ENCODE results near the gene UNC93B1.
A peak's percentile ranks its signal among the peaks of the same experiment; 100 is the strongest.

Gene UNC93B1

DNA sequence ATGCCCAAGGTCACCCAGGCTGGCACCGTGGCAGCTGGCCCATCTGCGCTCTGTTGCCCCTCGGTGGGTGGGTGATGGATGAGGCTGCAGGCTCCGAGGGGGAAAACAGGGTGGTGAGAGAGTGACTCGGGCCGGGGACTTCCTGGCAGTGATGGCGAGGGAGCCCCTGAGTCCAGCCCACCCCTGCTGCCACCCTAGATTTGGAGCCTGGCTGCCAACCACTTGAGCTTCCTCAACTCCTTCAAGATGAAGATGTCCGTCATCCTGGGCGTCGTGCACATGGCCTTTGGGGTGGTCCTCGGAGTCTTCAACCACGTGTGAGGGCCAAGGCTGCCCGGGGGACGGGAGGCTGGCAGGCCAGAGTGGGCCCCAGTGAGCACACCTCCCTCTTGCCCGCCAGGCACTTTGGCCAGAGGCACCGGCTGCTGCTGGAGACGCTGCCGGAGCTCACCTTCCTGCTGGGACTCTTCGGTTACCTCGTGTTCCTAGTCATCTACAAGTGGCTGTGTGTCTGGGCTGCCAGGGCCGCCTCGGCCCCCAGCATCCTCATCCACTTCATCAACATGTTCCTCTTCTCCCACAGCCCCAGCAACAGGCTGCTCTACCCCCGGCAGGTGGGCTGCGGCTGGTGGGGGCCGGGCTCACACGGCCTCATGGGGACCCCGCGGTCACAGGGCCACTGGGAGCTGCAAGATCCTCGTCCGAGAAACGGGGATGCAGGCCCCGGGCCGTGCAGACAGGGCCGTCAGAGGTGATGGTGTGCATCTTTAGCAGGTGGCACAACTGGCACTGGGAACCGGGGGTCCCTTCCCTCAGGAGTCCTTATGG lies 45.0 kb upstream of the UNC93B1 start:
- TF ChIP-seq, protein P1, sequence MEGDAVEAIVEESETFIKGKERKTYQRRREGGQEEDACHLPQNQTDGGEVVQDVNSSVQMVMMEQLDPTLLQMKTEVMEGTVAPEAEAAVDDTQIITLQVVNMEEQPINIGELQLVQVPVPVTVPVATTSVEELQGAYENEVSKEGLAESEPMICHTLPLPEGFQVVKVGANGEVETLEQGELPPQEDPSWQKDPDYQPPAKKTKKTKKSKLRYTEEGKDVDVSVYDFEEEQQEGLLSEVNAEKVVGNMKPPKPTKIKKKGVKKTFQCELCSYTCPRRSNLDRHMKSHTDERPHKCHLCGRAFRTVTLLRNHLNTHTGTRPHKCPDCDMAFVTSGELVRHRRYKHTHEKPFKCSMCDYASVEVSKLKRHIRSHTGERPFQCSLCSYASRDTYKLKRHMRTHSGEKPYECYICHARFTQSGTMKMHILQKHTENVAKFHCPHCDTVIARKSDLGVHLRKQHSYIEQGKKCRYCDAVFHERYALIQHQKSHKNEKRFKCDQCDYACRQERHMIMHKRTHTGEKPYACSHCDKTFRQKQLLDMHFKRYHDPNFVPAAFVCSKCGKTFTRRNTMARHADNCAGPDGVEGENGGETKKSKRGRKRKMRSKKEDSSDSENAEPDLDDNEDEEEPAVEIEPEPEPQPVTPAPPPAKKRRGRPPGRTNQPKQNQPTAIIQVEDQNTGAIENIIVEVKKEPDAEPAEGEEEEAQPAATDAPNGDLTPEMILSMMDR (conservative IDR thresholded peaks at IDR 0.05; ENCODE audit: low read length) = no peak
- DNase-seq (ENCODE audit: low read depth) = no peak
- H3K4me3 ChIP-seq (ENCODE audit: low read length) = no peak overlapping the region

DNA sequence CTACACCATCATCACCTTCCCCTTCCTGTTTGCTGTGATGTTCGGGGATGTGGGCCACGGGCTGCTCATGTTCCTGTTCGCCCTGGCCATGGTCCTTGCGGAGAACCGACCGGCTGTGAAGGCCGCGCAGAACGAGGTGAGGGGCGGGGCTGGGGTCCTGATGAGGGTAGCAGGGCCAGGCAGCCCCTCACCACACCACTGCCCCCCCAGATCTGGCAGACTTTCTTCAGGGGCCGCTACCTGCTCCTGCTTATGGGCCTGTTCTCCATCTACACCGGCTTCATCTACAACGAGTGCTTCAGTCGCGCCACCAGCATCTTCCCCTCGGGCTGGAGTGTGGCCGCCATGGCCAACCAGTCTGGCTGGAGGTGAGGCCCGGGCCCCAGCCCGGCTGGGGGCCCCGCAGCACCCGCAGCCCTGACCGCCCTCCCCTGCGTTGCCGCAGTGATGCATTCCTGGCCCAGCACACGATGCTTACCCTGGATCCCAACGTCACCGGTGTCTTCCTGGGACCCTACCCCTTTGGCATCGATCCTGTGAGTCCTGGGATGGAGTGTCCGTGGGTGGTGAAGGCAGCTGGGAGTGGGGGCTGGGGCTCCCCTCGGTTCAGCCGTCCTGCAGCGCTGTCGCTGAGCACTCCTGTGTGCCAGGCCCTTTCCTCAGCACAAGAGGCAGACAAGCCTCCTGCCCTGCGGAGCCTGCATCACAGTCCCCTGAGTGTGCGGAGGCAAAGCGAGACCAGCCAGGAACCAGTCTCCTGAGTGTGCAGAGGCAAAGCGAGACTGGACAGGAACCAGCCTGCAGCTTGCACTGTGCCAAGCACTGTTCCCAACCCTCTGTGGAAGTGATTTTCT lies 43.8 kb upstream of the UNC93B1 start:
- no peak overlapping the region for H3K4me3 ChIP-seq (ENCODE audit: low read length)
- TF ChIP-seq, protein P1 (conservative IDR thresholded peaks at IDR 0.05; ENCODE audit: low read length) = no peak
- no peak for DNase-seq (ENCODE audit: low read depth)

DNA sequence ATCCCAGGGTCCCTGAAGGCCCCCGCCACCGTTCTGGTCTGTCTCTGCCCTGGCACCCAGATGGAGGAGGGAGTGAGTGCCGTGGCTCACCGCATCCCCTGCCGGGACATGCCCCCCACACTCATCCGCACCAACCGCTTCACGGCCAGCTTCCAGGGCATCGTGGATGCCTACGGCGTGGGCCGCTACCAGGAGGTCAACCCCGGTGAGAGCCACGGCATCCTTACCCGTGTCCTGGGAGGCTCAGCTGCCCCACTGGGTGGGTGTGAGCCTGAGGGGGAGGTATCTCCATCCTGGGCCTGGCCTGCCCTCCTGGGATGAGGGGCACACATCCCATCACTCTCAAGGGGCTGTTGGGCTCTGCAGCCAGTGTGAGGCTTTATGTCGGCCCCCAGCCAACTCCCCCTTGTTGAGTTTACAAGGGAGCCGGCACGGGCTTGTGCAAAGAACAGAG lies 41.0 kb upstream of the UNC93B1 start:
- H3K4me3 ChIP-seq (ENCODE audit: low read length) = no peak overlapping the region
- TF ChIP-seq, protein P1 (conservative IDR thresholded peaks at IDR 0.05; ENCODE audit: low read length) = no peak
- DNase-seq (ENCODE audit: low read depth) = no peak

DNA sequence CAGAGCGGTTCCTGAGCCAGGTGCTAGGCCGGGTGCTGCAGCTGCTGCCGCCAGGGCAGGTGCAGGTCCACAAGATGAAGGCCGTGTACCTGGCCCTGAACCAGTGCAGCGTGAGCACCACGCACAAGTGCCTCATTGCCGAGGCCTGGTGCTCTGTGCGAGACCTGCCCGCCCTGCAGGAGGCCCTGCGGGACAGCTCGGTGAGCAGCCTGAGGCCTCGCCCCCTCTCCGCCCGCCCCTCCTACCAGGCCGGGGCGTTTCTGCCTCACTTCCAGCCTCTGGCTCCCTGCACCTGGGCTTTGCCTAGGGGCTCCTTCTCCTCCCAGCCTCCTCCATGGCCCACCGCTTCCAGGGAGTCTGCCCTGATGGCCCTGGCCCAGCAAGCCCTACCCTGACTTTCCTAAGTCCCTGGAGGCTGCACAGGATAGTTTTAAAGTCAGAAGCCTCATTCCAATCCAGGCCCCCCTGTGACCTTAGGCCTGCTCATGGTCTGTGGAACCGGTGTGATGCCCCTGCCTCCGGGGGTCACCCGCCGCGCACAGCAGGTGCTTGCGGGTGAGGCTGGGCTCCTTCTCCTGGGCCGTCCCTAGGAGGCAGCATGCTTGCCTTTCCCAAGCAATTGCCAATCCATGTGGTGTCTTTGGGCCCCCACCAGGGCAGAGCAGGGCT lies 40.4 kb upstream of the UNC93B1 start:
- no peak overlapping the region for H3K4me3 ChIP-seq (ENCODE audit: low read length)
- DNase-seq (ENCODE audit: low read depth) = no peak
- TF ChIP-seq, protein P1 (conservative IDR thresholded peaks at IDR 0.05; ENCODE audit: low read length) = no peak

DNA sequence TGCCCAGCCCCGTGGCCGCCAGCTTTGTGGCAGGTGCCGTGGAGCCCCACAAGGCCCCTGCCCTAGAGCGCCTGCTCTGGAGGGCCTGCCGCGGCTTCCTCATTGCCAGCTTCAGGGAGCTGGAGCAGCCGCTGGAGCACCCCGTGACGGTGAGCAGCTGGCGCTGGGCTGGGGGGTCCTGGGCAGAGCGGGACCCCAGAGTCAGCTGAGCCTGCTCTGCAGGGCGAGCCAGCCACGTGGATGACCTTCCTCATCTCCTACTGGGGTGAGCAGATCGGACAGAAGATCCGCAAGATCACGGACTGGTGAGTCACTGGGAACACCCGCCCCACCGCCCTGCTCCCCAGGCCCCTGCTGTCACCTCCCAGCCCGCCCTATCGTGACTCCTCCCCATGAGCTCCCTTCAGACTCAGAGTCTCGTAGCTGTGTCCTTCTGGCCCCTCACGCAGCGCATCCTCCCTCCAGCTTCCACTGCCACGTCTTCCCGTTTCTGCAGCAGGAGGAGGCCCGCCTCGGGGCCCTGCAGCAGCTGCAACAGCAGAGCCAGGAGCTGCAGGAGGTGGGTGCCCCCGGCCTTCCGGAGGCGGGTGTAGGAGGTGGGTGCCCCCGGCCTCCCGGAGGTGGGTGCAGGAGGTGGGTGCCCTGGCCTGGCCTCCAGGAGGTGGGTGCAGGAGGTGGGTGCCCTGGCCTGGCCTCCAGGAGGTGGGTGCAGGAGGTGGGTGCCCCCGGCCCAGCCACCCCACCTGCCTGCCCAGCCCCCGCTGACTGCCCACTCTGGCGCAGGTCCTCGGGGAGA lies 39.6 kb upstream of the UNC93B1 start:
- H3K4me3 ChIP-seq (ENCODE audit: low read length) = no peak overlapping the region
- peak; percentile 40 for DNase-seq (ENCODE audit: low read depth)

DNA sequence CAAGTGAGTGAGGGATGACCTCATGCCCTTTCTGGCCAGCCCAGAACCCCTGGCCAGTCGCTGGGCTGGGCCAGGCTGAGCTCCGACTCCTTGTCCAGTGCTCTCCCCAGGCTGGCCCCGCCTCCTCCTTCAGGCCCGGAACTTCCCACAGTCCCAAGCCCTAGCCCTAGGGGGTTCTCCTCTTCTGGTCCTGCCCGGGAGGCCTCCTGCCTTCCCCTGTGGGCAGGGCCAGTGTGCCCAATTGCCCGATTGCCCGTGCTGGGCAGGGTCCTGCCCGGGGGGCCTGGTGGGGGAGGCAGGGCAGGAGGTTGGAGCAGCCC lies 39.1 kb upstream of the UNC93B1 start:
- H3K4me3 ChIP-seq (ENCODE audit: low read length) = no peak overlapping the region
- TF ChIP-seq, protein P1 (conservative IDR thresholded peaks at IDR 0.05; ENCODE audit: low read length) = no peak

More for the DNA sequence above, 39.6 kb upstream of the UNC93B1 start:
- TF ChIP-seq, protein P1 (conservative IDR thresholded peaks at IDR 0.05; ENCODE audit: low read length) = no peak

More for the DNA sequence above, 39.1 kb upstream of the UNC93B1 start:
- no peak for DNase-seq (ENCODE audit: low read depth)
